NCI-H82 (cell line): ENCODE results near the gene TMEM150C.
"Not testable (repeated sequence)": the region's sequence is repeated elsewhere in the genome, so short reads cannot be mapped to it uniquely, and the experiment has no call there.

Experiments
- DNase-seq: peaks from one replicate; lab custom pipeline; 2025; lab: John Stamatoyannopoulos, UW

TMEM150C gene

DNA sequence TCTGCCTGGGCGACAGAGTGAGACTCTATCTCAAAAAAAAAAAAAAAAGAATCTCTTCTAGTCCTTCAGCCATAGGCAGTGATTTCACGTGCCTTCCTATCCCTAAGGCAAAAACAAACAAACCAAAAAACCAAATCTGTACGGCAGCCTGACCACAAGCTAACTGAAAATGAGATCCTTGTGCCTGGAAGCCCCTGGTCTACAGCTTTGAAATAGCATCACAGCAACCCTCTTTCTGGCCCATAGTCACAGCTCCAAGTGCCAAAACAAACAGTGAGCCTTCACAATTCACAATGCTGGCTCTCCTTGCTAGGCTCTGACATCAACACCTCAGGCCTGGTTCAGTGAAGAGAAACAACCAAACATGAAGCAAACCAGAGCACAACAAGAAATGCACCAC is 46.1 kb downstream of the TMEM150C start:
- no peak for DNase-seq

DNA sequence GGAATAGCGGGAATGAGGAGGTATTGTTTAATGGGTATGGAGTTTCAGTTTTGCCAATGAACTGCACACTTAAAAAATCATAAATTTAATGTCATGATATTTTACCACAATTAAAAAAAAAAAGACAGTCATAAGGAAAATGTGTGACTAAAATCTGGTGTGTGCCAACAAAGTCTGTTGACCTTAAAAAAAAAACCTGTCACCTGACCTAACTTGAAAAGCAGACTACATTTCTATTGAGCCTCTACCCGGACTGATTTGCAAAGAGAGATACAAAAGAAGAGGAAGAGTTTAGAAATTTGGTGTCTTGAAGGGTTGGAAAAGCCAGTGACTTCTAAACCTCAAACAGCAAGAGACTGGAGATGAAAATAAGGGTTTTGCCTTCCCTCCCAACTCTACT is 48.4 kb downstream of the TMEM150C start:
- no peak for DNase-seq

DNA sequence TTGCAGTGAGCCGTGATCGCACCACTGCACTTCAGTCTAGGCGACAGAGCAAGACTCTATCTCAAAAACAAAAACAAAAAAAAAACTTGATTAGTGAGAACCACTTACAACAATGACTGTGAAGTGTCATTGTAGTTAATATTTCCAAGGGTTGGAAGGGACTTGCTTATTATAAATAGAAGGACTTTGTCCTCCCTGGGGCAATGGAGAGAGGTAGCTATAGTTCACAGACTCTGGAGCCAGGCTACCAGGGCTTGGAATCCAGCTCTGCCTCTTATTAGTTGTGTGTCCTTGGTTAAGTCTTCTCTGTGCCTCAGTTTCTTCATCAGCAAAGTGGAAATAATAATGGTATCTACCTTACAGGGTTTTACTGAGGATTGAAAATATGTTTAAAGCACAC is 51.6 kb downstream of the TMEM150C start:
- no peak for DNase-seq

DNA sequence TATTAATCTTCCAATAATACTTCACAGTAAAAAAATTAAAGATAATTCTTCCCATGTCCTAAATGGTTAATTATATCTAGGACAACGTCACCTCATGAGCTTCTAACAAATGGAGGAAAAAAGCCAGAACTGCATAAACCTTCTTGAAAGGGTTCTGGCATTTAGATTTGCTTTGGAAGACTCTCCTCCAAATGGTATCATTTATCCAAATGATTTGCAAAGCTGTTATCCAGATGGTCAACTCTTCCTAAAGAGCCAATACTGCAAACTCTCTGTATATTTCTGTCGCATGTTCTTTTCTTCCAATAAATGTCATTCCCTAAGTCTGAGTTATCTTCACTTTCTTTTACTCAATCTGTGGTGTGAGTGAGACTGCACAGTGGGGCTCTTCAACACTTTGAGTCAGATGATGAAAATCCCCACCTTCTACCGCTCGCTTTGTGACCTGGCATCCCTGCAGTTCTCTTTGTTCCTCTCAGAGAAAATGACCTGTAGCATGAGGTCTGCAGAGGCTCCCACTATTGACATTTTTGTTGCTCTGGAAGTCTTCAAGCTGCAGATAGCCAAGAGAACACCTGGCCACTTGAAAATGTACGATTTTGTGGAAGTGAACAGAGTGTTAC is 52.9 kb downstream of the TMEM150C start:
- no peak for DNase-seq

DNA sequence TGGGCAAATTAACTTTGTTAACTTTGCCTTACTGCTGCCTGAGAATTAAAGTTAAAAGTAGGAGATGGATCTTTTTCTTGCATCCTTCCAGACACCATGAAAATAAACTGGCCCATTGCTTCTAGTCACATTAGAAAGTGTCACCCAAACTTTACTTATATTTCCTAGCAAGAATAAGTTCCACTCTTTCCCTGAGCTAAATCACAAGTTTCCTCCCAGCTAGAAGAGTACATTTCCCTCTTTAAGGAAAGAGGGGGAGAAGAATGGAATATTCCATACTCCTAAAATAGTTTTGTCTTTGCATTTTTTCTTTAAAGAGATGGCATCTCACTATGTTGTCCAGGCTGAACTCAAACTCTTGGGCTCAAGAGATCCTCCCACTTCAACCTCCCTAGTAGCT is 53.8 kb downstream of the TMEM150C start:
- DNase-seq, result no peak

DNA sequence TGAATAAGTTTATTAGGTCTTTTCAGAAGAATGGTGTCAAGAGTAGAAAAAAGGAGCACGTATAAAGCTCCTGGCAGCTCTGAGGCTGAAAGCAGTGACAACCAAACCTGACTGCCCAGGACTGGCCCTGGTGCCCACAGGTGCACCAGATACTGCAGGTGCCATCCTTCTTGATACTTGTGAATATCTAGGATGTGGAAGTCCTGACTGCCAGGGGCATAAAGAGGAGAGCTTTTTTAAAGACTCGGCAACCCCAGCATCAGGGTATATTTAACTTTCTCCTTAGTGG is 60.7 kb downstream of the TMEM150C start:
- DNase-seq, result no peak

DNA sequence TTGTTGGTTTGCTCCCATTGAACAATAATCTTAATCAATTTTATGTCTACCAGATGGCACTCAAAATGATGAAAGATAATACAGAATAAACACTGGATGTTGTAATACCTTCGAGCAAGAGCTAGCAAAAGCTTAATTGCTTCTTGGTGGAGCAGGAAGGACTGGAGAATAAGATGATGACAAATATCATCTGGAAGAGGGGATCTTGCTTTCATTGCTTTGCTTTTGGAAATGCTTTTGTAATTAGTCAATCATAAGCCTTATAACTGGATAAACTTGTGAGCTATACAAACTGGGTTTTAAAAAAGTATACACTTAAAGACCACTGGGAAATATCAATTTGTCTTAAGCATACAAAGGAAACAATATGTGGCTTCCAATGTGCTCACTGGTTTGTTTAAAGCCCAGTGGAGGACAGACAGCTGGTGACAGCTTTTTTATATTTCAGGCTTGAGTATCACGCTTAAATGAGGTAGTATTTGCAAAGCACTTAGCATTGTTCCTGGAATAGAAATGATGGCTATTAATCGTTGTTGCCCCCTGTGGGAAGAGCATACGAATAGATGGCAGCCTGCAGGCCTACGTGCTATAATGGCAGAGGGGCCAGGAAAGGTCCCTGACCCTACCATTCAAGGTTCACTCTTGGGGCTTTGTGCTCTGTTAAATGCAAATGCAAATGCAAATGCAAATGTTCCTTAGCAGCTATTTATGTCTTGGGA is 61.2 kb downstream of the TMEM150C start:
- DNase-seq, result no peak

DNA sequence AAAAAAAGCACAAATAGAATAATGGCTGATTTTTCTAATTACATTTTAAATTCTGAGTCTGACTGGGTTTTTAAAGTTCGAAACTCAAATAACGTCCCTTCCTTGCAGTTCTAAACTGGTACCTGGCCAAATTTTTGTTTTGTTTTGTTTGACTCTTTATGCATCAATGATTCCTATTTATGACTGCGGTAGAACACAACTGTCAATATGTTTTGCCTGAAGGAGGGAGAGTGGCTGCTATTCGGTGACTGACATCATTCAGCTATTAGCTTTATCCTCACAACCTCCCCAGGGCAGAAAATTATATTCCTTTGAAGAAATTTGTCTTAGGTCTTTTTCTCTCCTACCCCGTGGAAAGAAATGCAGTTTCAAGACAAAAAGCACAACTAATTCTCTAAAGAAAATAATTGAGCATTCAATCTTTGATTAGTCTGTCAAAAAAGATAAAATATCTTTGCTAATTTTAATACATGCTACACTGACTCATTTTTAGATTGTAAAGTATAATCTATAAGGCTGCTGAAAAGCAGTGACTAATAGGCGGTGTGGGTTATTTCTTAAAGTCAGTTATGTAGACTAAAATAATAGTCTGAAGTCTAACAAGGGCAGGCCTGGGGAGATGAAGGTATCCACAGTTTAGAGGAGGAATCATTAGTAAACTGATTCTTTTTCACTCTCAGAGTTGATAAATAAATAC is 61.9 kb downstream of the TMEM150C start:
- no peak for DNase-seq

DNA sequence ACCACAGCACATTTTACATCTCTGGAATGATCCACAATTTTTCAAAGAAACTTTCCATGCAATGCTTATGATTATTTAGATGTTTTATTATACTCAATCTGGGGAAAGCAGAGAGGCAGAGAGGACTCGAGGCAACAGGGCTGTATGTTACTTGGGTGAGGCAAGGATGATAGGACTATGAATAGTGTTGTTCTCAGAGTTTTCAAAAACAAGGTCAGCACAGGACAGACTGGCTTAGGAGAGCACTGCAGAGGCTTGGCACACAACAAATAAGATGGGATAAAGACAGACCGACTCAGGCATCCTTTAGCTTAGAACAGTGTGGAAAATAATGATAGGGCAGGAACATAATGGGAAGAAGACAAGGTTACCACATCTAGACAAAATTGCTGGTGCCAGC is 65.4 kb downstream of the TMEM150C start:
- no peak for DNase-seq

DNA sequence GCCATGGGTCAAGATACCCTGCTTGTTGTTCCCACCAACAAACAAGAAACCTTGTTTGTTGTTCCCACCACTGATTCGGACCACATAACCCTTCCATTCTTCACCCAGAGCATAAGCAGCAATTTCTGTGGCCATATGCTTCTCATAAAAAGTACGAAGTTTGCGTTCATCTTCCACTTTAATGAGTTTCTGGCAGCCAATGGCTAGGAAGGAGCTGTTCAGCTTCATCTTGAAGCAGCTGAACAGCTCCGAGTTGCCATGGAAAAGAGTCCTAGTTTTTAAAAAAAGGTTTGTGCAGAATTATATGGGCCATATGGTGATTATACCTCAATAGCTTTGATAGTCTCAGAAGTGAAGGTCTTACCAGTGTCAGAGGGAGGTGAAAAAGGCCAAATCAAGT is 66.1 kb downstream of the TMEM150C start:
- DNase-seq, result no peak

DNA sequence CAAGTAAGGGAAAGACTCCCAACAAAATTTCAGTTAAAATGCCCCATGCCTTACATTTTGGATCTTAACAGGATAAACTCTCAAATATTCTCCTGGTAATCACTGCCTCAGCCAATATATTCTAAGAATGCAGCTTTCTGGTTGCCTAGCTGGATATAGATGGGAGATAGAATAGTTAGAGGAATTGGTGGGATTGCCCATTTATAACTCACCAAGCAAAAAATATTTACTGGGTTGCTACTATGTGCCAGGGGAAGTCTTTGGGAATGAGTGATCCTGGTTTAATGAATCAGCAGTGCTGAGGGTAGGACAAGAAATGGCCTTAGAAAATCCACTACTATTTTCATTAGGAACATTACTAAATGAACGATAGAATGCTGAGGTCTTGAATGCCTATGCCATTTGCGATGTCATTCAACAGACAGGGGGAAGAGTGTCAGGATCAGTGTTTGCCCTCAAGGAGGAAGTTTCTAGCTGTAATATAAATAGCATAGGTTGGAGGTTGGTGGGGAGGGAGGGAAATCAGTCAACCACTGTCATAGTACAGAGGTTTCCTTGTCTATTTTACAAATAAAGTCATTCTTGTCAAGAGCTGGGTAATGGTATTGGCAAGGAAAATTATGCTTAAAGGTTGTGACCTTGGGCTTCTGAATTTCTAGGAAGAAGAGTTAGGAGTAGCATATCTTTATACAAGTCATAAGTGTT is 67.9 kb downstream of the TMEM150C start:
- no peak for DNase-seq

DNA sequence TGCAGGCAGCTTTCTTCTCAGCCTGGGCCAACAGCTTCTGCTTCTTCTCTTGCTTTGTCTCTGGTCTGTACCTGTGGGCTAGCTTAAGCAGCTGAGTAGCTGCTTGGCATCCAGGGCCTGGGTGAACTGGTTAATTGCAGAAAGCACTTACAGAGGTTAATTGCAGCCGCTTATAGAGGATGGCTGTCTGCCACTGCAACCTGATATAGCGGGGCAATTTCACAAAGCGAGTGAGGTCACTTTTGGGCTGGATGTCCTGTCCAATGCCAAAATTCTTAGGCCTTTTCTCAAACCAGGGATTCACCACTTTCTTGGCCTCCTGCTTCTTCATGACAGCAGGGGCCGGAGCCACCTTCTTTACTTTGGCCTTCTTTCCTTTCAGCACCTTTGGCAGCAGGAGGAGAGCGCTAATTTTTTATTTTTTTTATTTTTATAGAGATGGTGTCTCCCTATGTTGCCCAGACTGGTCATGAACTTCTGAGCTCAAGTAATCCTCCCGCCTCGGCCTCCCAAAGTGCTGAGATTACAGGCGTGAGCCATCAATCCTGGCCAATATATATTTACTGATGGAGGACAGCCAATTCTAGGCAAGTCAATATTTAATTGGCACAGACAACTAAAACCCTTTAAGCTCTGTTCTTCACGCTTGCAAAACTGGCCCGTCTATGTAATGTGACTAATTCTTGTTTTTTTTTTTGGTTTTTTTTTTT is 70.4 kb downstream of the TMEM150C start:
- no peak for DNase-seq

DNA sequence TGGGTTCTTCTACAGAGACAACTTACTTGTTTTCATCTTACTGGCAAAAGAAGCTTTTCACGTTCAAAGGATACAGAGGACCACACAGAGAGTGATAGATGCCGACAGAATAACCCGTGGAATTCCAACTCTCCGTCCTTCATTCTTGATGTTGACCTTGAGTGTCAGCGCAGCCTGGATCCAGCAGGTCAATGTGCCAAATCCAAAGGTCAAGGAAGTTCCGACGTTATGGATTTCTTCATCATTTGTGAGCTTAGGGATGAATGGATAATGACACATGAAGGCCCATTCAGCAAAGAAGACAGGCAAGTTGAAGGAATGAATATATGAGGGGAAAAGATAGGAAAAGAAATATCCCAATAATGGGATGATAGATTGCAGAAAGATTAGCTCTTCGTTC is 71.8 kb downstream of the TMEM150C start:
- DNase-seq, result no peak

DNA sequence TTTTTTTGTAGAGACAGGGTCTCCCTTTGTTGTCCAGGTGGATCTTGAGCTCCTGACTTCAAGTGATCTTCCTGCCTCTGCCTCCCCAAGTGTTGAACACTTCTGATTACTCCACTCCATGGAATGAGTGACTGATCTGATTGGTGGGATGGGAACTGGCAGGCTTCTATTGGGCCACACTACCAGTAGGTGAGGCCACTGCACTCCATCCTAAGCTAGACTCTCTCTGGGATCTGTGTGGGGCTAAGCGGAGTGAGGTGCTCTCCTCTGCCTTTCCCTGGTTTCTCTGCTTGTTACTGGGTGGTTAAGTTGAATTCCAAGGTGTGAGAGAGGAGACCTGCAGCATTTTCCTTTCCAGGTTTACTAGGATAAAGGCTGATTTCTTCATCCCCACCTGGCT is 72.7 kb downstream of the TMEM150C start:
- no peak for DNase-seq

DNA sequence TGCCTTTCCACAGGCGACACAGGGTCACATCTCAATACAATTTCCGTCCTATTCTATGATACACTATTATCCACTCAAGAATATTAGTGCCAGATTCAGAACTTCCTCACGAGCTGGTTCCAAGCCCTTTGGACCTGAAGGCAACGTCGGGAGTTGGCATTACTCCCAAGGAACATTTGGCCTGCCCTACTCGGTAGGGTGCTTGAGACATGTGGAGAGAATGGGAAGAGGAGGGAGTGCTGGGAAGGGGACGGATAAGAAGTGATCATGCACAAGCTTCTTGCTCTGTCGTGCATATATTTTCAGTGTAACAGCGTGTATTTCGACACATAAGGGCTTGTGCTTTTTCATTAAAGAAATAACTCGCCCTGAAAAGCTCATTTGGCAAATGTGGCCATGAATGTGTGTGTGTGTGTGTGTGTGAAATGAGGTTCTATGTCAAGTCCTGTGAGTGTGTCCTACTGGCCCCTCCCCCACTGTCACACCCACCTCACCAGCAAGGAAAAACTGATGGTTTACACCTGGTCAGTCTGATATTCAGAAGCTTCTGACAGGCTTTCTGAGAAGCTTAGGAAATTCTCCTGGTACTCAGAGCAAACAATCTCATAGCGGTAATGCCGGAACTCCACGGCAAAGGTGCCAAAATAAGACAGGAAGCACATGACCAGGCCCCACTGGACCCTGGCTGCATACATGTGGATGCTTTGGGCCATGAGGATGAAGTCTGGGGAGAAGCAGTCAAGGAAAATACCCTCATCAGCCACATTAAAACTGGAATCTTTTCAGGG is 76.6 kb downstream of the TMEM150C start:
- no peak for DNase-seq

DNA sequence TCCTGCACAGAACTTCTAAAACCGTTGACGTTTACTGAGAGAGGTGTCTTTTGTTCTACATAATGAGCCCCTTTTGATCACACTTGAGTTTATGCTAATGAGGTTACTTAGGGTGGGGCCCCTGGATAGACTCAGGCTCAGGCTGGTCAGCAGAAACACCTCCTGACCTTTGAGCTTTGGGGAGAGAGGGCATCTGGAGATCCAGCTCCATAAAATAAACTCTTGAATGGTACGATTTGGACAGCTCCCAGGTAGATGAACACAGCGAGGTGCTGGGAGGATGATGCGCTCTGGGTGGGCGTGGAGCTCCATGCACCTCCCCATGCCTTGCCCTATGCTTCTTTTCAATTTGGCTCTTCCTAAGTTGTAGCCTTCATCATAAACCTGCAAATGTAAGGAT is 79.4 kb downstream of the TMEM150C start:
- DNase-seq, result no peak

DNA sequence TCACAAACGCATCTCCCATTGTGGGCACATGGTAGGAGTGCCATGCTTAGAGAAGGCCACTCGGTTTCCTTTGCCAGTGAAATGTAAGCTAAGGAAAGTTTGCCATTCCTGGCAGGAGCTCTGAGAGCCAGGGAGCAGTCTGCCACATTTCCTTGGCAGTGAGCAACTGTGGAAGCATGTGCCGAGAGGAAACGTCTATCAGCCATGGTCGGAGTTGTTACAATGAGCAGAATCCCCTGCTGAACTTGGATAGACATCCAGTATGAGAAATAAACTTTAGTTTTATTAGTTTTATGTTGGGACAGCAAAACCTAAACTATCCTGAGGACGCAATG is 80.3 kb downstream of the TMEM150C start:
- DNase-seq, result no peak

DNA sequence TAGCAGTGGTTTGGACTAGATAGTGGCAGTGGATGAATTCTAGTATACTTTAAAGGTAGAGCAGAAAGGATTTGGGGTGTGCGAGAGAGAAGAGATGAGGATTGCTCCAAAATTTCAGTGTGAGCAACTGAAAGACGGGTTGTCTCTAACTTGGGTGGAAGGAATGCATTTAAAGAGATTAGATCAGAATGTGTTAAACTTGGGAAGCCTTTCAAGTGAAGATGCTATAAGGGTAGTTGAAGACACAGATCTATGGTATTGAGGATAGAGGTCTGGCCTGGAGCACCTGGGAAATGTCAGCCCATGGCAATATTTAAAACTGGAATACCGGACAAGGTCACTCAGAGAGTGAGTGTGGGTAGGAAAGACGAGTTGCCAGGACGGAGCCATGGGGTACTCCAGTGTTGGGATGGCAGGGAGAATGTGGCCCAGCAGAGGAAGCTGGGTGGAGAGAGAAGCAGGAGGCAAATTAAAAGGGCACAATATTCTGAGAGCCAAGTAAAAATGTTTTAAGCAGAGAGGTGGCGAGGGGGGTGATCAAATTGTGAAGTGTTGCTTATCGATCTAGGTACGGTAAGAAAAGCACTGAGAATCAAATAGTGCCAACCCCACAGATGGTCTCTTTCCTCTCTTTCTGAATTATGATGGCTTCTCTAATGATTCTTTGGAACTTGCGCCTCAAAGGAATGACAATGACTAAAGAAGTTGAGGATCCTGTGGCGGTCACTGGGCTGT is 80.8 kb downstream of the TMEM150C start:
- no peak for DNase-seq

DNA sequence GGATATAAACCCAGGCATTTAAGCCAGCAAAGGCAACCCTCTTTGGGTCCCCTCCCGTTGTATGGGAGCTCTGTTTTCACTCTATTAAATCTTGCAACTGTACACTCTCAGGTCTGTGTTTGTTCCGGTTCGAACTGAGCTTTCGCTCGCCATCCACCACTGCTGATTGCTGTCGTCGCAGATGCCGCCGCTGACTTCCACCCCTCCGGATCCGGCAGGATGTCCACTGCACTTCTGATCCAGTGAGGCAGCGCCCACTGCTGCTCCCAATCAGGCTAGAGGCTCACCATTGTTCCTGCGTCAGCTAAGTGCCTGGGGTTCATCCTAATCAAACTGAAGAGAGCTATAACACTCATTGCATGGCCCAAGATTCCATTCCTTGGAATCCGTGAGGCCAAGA is 82.2 kb downstream of the TMEM150C start:
- DNase-seq, result no peak

DNA sequence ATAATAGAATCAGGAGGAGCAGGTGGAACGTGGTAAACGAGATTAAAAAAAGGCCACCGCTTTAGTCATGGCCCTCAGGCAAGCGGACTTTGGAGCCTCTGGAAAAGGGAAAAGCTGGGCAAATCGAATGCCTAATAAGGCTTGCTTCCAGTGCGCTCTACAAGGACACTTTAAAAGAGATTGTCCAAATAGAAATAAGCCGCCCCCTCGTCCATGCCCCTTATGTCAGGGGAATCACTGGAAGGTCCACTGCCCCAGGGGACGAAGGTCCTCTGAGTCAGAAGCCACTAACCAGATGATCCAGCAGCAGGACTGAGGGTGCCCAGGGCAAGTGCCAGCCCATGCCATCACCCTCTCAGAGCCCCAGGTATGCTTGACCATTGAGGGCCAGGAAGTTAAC is 84.3 kb downstream of the TMEM150C start:
- DNase-seq, result not testable (repeated sequence)

DNA sequence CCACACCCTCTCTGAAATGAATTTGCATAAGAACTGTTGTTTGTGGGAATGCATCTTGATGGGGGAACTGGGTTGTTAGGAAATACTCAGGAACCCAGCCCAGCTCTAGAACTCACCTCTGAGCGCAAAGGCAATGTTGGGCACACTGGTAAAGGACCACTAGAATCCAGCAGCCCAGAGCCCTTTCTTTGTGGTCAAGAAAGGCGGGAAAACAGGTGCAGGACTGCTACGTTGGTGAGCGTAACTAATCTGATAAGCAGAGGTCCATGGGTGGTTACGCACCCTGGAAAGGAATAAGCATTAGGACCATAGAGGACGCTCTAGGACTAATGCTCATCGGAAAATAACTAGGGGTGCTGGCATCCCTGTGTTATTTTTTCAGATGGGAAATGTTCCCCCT is 85.9 kb downstream of the TMEM150C start:
- not testable (repeated sequence) for DNase-seq
